Erythroblast (primary cell): ENCODE results near the gene MICAL2.
A peak's percentile ranks its signal among the peaks of the same experiment; 100 is the strongest.

Experiments used
- DNase-seq, 2 experiments: peaks; one replicate each; lab custom pipeline; 2025; lab: John Stamatoyannopoulos, UW
- GATA1 ChIP-seq: IDR thresholded peaks from 2 replicates; pipeline ENCODE4 v1.6.1; 2011; ENCODE audit warnings: low read depth, mild to moderate bottlenecking, control low read depth, low read length, moderate library complexity
- POLR2A ChIP-seq: IDR thresholded peaks from 2 replicates; pipeline ENCODE4 v1.6.1; 2011; ENCODE audit warnings: mild to moderate bottlenecking, low read length

MICAL2 gene

GRCh38 chr11:12235080-12235479, 124.7 kb downstream of the MICAL2 start:
- TF ChIP-seq GATA1 (no peak), POLR2A (no peak)
- no peak for DNase-seq

- DNase-seq, result peak; percentile 21 to 23
- TF ChIP-seq GATA1, result no peak
- TF ChIP-seq POLR2A, result no peak
Observed at GRCh38 chr11:12235553-12235946, 125.2 kb downstream of the MICAL2 start.

- peak; percentile 56 to 69 for DNase-seq
- TF ChIP-seq POLR2A (no peak), GATA1 (no peak)
Observed at GRCh38 chr11:12235947-12236743, 125.8 kb downstream of the MICAL2 start.

- DNase-seq, result no peak
- TF ChIP-seq GATA1, result no peak
- TF ChIP-seq POLR2A, result no peak
Observed at GRCh38 chr11:12236744-12237101, 126.3 kb downstream of the MICAL2 start.

GRCh38 chr11:12237381-12237784, 127.0 kb downstream of the MICAL2 start:
- DNase-seq, result no peak
- no peak for TF ChIP-seq GATA1

GRCh38 chr11:12238420-12238819, 128.0 kb downstream of the MICAL2 start:
- DNase-seq, result no peak
- TF ChIP-seq GATA1 (no peak), POLR2A (no peak)

GRCh38 chr11:12239396-12239795, 129.0 kb downstream of the MICAL2 start:
- DNase-seq, result no peak
- TF ChIP-seq GATA1 (no peak), POLR2A (no peak)

- DNase-seq, result peak in 1 of 2 experiments; percentile 15
Observed at GRCh38 chr11:12239804-12240371, 129.5 kb downstream of the MICAL2 start.

GRCh38 chr11:12240677-12241076, 130.3 kb downstream of the MICAL2 start:
- TF ChIP-seq GATA1 (no peak), POLR2A (no peak)
- DNase-seq, result no peak

More at GRCh38 chr11:12239804-12240371, 129.5 kb downstream of the MICAL2 start:
- TF ChIP-seq POLR2A (no peak), GATA1 (no peak)

GRCh38 chr11:12241401-12241800, 131.0 kb downstream of the MICAL2 start:
- TF ChIP-seq POLR2A (no peak), GATA1 (no peak)
- DNase-seq, result no peak

GRCh38 chr11:12241971-12242672, 131.7 kb downstream of the MICAL2 start:
- no peak for DNase-seq
- no peak for TF ChIP-seq POLR2A
- TF ChIP-seq GATA1, result no peak

GRCh38 chr11:12242966-12243365, 132.6 kb downstream of the MICAL2 start:
- no peak for TF ChIP-seq POLR2A
- no peak for TF ChIP-seq GATA1
- no peak for DNase-seq

- no peak for DNase-seq
- TF ChIP-seq GATA1 (no peak), POLR2A (no peak)
Observed at GRCh38 chr11:12243486-12243885, 133.1 kb downstream of the MICAL2 start.

GRCh38 chr11:12243911-12244550, 133.6 kb downstream of the MICAL2 start:
- no peak for DNase-seq
- TF ChIP-seq GATA1 (no peak), POLR2A (no peak)

GRCh38 chr11:12245091-12245490, 134.7 kb downstream of the MICAL2 start:
- DNase-seq, result no peak
- no peak for TF ChIP-seq GATA1
- TF ChIP-seq POLR2A, result no peak
